ENCODE measurements around the gene FBXO31.

The FBXO31 gene

DNA sequence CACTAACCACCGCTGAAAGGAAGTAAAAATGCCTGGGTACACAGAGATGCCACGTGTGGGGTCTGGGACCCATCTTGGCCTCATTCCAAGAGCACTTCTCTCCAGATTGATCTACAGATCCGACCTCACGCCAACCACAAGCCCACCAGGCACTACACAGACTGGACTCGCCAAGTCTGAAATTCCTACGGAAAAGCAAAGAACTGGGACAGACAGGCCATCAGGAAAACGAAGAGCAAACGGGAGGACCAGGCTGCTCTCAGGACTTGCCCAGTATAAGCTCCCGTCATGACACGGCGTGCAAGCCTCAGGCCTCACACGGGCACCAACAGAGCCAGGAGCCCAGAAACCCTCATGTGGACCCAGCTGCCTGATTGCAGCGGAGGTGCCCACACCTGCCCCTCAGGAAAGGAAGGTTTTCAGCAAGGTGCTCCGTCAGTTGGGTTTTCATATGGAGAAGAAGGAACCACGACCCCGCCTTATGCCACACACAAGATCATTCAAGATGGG lies 46.3 kb downstream of the FBXO31 start:
- Histone ChIP-seq H3K27ac (ENCODE audit: extremely low read depth, low read depth, low read length) (no peak overlapping the region), H3K9me3 (ENCODE audit: control insufficient read depth, insufficient read depth, low read depth, low read length) (no peaks in the 10 kb centered on the region), H3K4me1 (ENCODE audit: control insufficient read depth, insufficient read depth, low read length) (no peaks in the 10 kb centered on the region), H3K4me3 (ENCODE audit: low read depth, low read length) (no peak overlapping the region), H3K36me3 (ENCODE audit: control insufficient read depth in 2 of 2, insufficient read depth in 1 of 2, low read length in 2 of 2) (peaks cover 0 to 71% of the 10 kb centered on the region in 2 experiments; a peak in 2 of 3 replicates)
- ChIA-PET POLR2A (no interaction called here), CTCF (no interaction called here)
- TF ChIP-seq, protein P1, sequence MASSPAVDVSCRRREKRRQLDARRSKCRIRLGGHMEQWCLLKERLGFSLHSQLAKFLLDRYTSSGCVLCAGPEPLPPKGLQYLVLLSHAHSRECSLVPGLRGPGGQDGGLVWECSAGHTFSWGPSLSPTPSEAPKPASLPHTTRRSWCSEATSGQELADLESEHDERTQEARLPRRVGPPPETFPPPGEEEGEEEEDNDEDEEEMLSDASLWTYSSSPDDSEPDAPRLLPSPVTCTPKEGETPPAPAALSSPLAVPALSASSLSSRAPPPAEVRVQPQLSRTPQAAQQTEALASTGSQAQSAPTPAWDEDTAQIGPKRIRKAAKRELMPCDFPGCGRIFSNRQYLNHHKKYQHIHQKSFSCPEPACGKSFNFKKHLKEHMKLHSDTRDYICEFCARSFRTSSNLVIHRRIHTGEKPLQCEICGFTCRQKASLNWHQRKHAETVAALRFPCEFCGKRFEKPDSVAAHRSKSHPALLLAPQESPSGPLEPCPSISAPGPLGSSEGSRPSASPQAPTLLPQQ (tag by site-specific recombination; IDR thresholded peaks at IDR 0.05): no peak
- no peak for TF ChIP-seq ZNF747 (tag by site-specific recombination; IDR thresholded peaks at IDR 0.05)
- TF ChIP-seq ZSCAN16 (tag by site-specific recombination; IDR thresholded peaks at IDR 0.05): no peak
- TF ChIP-seq SALL2 (tag by site-specific recombination; IDR thresholded peaks at IDR 0.05; ENCODE audit: borderline replicate concordance): no peak
- no peak for TF ChIP-seq TCF7L2 (IDR thresholded peaks at IDR 0.05; ENCODE audit: borderline replicate concordance, low read depth, low read length)
- TF ChIP-seq ZNF48 (tag by site-specific recombination; IDR thresholded peaks at IDR 0.05): no peak
- TF ChIP-seq KLF10 (tag by site-specific recombination; IDR thresholded peaks at IDR 0.05): no peak
- no peak for TF ChIP-seq ZNF138 (tag by site-specific recombination; IDR thresholded peaks at IDR 0.05; ENCODE audit: borderline replicate concordance)
- no peak for TF ChIP-seq ZNF133 (tag by site-specific recombination; IDR thresholded peaks at IDR 0.05)
- TF ChIP-seq ZNF510 (tag by site-specific recombination; IDR thresholded peaks at IDR 0.05; ENCODE audit: insufficient replicate concordance): no peak
- TF ChIP-seq, protein P2, sequence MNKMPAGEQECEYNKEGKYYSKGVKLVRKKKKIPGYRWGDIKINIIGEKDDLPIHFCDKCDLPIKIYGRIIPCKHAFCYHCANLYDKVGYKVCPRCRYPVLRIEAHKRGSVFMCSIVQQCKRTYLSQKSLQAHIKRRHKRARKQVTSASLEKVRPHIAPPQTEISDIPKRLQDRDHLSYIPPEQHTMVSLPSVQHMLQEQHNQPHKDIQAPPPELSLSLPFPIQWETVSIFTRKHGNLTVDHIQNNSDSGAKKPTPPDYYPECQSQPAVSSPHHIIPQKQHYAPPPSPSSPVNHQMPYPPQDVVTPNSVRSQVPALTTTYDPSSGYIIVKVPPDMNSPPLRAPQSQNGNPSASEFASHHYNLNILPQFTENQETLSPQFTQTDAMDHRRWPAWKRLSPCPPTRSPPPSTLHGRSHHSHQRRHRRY (tag by site-specific recombination; IDR thresholded peaks at IDR 0.05): no peak
- TF ChIP-seq ZNF596 (tag by site-specific recombination; IDR thresholded peaks at IDR 0.05): no peak

DNA sequence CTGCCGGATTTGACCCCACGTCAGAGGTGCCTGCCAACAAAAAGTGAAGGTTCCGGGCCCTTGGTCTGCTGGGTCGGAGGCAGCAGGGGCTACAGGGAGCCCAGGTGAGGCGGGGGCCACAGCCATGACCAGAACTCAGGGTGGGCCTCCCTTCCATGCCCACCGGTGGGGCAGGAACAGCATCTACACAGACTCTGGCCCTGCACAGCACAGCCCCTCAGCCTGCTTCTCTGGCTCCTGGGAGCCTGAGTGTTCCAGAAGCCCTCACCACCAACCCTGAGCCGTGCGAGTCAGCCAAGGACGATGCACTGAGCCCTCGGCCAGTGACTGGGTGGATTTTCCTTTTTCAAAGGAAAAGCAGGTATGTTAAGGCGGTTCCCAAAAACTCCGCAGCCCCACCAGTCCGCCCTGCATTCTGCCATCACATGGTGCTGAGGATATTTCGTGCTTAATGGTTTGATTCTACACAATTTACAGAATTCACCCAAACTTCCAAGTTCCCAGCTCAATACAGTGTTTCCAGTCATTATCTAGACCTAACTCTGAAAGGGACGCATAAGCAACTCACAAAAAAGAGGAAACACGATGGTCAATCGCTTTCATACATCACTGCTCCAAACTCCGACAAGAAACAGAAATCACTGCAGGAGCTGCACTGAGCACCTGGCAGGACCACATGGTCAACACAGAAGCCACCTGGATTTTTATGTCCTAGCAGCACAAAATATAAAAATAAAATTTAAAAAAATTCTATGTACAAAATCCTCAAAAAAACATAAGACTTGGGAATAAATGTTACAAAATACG lies 46.9 kb downstream of the FBXO31 start:
- no peaks in the 10 kb centered on the region for H3K4me1 ChIP-seq (ENCODE audit: control insufficient read depth, insufficient read depth, low read length)
- TF ChIP-seq ZNF350 (tag by site-specific recombination; IDR thresholded peaks at IDR 0.05) (no peak), ZBTB49 (tag by site-specific recombination; IDR thresholded peaks at IDR 0.05; ENCODE audit: low read depth) (no peak), INSM2 (tag by site-specific recombination; IDR thresholded peaks at IDR 0.05) (no peak), ELK4 (IDR thresholded peaks at IDR 0.05; ENCODE audit: borderline replicate concordance, low read depth, low read length) (no peak), ZNF624 (tag by site-specific recombination; IDR thresholded peaks at IDR 0.05) (no peak), ZNF549 (tag by site-specific recombination; IDR thresholded peaks at IDR 0.05) (no peak), PRDM1 (tag by site-specific recombination; IDR thresholded peaks at IDR 0.05) (no peak)
- H3K9me3 ChIP-seq (ENCODE audit: control insufficient read depth, insufficient read depth, low read depth, low read length): no peaks in the 10 kb centered on the region
- POLR2A ChIA-PET: no interaction called here
- no peak overlapping the region for H3K27ac ChIP-seq (ENCODE audit: extremely low read depth, low read depth, low read length)
- CTCF ChIA-PET: no interaction called here
- H3K4me3 ChIP-seq (ENCODE audit: low read depth, low read length): no peak overlapping the region
- peaks cover 0 to 71% of the 10 kb centered on the region in 2 experiments; a peak in 2 of 3 replicates for H3K36me3 ChIP-seq (ENCODE audit: control insufficient read depth in 2 of 2, insufficient read depth in 1 of 2, low read length in 2 of 2)

Data from HEK293 (cell line).